Measurements from ENCODE around the gene NAPB. TPM values are rescaled to one million over a fixed set of nuclear protein-coding genes. Genes with fewer than 3 reads are reported as not detected.

NAPB gene
- total RNA-seq, 1 donor from 2014 or later = 8.9 TPM

DNA sequence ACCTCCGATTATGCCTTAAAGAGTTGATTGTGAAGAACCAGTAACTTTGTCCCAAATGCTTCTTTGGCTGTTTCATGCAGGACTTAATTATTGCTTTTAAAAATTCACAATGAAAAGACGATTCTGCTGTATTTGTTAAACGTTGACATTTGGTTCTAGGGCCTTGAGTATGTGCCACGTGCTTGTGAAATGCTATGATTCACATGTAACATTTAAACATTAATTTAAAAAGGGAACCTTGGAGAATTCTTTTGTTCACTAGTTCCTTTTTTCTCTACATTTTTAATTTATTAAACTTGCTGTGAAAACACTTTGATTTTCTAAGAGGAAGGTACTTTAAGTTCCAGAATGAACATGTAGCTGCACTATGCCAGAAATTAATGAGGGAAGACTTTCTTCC, 49.8 kb downstream of the NAPB start:
- peak overlapping the region; percentile 46 for H3K27ac ChIP-seq (ENCODE audit: low read depth, low read length)
- no peaks in the 10 kb centered on the region for H3K9me3 ChIP-seq (ENCODE audit: control insufficient read depth in 3 of 3, low read length in 3 of 3)
- H3K4me1 ChIP-seq (ENCODE audit: control insufficient read depth in 3 of 3, insufficient read depth in 3 of 3, low read length in 3 of 3) = peaks cover 10 to 19% (median 16%) of the 10 kb centered on the region in 3 donors
- H3K9ac ChIP-seq (ENCODE audit: low read depth in 1 of 3, low read length in 3 of 3) = no peak overlapping the region
- no peaks in the 10 kb centered on the region for H3K27me3 ChIP-seq (ENCODE audit: control insufficient read depth in 3 of 3, insufficient read depth in 3 of 3, low read length in 3 of 3)
- peaks cover 29 to 57% (median 47%) of the 10 kb centered on the region in 3 donors for H3K36me3 ChIP-seq (ENCODE audit: control insufficient read depth in 3 of 3, insufficient read depth in 3 of 3, low read length in 3 of 3)
- H3K4me3 ChIP-seq (ENCODE audit: low read length in 3 of 3) = no peak overlapping the region

DNA sequence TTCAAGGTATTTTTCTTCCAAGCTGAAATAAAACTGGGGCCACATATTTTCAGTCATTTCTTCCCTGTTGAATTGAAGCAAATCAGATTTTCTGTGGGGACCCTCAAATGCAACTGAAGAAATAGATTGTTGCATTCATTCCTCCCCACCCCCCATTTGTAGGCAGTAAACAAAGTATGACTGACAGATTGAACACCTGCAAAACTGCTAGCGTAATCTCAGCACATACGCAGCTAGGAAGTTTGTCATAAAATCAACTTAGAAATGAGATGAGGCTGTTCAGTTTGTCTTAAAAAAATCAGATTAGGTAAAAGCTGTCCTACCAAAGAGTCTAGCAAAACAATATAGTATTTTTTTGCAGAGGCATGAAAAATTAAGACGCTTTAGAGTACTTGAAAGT, 50.4 kb downstream of the NAPB start:
- Histone ChIP-seq H3K36me3 (ENCODE audit: control insufficient read depth in 3 of 3, insufficient read depth in 3 of 3, low read length in 3 of 3) (peaks cover 27 to 52% (median 48%) of the 10 kb centered on the region in 3 donors), H3K27ac (ENCODE audit: low read depth, low read length) (peak overlapping the region; percentile 46), H3K9me3 (ENCODE audit: control insufficient read depth in 3 of 3, low read length in 3 of 3) (no peaks in the 10 kb centered on the region), H3K4me1 (ENCODE audit: control insufficient read depth in 3 of 3, insufficient read depth in 3 of 3, low read length in 3 of 3) (peaks cover 16 to 25% (median 22%) of the 10 kb centered on the region in 3 donors), H3K9ac (ENCODE audit: low read depth in 1 of 3, low read length in 3 of 3) (no peak overlapping the region), H3K27me3 (ENCODE audit: control insufficient read depth in 3 of 3, insufficient read depth in 3 of 3, low read length in 3 of 3) (no peaks in the 10 kb centered on the region), H3K4me3 (ENCODE audit: low read length in 3 of 3) (no peak overlapping the region)

DNA sequence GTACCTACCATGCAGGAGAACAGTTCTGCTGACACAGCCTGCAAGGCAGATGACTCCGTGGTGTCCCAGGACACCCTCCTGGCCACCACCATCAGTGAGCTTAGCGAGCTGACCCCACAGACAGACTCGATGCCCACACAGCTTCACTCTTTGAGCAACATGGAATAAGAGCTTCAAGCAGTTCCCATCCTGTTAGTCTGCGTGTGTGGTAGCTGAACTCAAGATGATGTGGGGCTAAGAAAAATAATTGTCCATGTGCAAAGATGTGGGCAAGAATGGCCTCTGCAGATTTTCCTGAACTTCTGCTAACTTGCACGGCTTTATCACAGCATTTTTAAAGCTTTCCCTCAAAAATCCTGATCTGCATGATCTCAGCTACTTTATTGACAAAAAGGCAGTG, 51.0 kb downstream of the NAPB start:
- peaks cover 20 to 31% (median 27%) of the 10 kb centered on the region in 3 donors for H3K4me1 ChIP-seq (ENCODE audit: control insufficient read depth in 3 of 3, insufficient read depth in 3 of 3, low read length in 3 of 3)

DNA sequence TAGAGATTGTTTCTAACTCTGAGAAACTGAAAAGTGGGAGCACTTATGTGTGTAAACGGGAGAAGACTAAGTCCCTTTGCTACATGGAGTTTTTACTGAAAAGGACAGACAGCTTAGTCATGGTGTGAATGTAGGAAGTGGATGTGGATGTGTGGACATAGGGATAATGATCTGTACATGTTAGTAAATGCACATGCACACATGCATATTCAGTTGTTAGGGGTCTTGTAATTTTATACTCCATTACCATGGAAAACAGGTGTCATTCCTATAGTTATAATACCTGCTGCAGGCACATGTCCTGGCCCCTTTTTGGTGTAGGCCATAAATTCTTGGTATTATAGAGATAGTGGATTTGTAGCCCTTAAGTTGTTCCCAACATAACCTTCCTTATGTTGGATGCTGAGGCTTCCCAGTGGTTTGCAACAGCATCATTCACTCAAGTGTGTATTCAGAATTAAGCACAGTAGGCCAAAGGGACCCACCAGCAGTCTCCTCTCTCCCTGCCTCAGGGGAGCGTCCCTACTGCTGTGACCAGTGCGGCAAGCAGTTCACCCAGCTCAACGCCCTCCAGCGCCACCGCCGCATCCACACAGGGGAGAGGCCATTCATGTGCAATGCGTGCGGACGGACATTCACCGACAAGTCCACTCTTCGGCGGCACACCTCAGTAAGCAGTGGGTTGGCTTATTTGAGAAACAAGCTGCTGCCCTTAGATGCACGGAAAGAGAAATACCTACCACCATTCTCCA, 52.0 kb downstream of the NAPB start:
- peak overlapping the region; percentile 15 for H3K27ac ChIP-seq (ENCODE audit: low read depth, low read length)
- H3K27me3 ChIP-seq (ENCODE audit: control insufficient read depth in 3 of 3, insufficient read depth in 3 of 3, low read length in 3 of 3) = no peaks in the 10 kb centered on the region
- H3K9me3 ChIP-seq (ENCODE audit: control insufficient read depth in 3 of 3, low read length in 3 of 3) = no peaks in the 10 kb centered on the region
- H3K4me3 ChIP-seq (ENCODE audit: low read length in 3 of 3) = no peak overlapping the region
- peaks cover 25 to 40% (median 27%) of the 10 kb centered on the region in 3 donors for H3K4me1 ChIP-seq (ENCODE audit: control insufficient read depth in 3 of 3, insufficient read depth in 3 of 3, low read length in 3 of 3)
- H3K36me3 ChIP-seq (ENCODE audit: control insufficient read depth in 3 of 3, insufficient read depth in 3 of 3, low read length in 3 of 3) = peaks cover 33 to 59% (median 57%) of the 10 kb centered on the region in 3 donors
- no peak overlapping the region for H3K9ac ChIP-seq (ENCODE audit: low read depth in 1 of 3, low read length in 3 of 3)

More for the DNA sequence above, 51.0 kb downstream of the NAPB start:
- H3K9me3 ChIP-seq (ENCODE audit: control insufficient read depth in 3 of 3, low read length in 3 of 3) = no peaks in the 10 kb centered on the region
- H3K27me3 ChIP-seq (ENCODE audit: control insufficient read depth in 3 of 3, insufficient read depth in 3 of 3, low read length in 3 of 3) = no peaks in the 10 kb centered on the region
- H3K36me3 ChIP-seq (ENCODE audit: control insufficient read depth in 3 of 3, insufficient read depth in 3 of 3, low read length in 3 of 3) = peaks cover 28 to 51% (median 49%) of the 10 kb centered on the region in 3 donors
- H3K27ac ChIP-seq (ENCODE audit: low read depth, low read length) = peak overlapping the region; percentile 46
- no peak overlapping the region for H3K4me3 ChIP-seq (ENCODE audit: low read length in 3 of 3)
- no peak overlapping the region for H3K9ac ChIP-seq (ENCODE audit: low read depth in 1 of 3, low read length in 3 of 3)

DNA sequence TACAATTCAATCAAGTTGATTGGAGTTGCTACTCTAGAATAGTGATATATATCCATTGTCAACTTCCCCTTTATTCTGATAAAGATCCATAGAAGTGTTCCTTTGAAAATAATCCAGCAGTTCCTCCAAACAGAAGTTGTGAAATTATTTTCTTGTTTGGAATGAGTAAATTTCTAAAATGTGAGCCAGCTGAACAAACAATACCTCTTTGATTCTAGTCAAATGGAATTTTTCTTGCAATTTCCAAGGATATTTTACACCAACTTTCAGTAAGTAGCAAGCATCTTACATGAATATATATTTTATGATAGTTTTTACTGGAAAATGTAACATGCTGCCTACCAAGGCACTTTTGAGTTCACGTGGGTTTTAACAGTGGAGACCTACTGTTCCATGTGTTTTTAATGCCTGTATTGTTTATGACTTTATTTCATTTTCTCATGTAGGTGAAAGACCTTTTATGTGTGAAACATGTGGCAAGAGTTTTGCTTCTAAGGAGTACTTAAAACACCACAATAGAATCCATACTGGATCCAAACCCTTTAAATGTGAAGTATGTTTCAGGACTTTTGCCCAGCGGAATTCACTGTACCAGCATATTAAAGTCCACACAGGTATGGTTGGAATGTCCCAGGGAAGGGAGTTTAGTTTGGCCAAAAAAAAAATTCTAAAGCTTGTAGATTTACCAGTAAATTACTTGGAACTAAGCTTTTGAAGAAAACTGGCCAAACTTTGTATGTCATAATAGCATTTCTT, 52.8 kb downstream of the NAPB start:
- Histone ChIP-seq H3K9ac (ENCODE audit: low read depth in 1 of 3, low read length in 3 of 3) (no peak overlapping the region), H3K4me3 (ENCODE audit: low read length in 3 of 3) (no peak overlapping the region), H3K27me3 (ENCODE audit: control insufficient read depth in 3 of 3, insufficient read depth in 3 of 3, low read length in 3 of 3) (no peaks in the 10 kb centered on the region), H3K36me3 (ENCODE audit: control insufficient read depth in 3 of 3, insufficient read depth in 3 of 3, low read length in 3 of 3) (peaks cover 35 to 54% (median 51%) of the 10 kb centered on the region in 3 donors), H3K4me1 (ENCODE audit: control insufficient read depth in 3 of 3, insufficient read depth in 3 of 3, low read length in 3 of 3) (peaks cover 29 to 48% (median 32%) of the 10 kb centered on the region in 3 donors), H3K9me3 (ENCODE audit: control insufficient read depth in 3 of 3, low read length in 3 of 3) (no peaks in the 10 kb centered on the region), H3K27ac (ENCODE audit: low read depth, low read length) (peak overlapping the region; percentile 15)

DNA sequence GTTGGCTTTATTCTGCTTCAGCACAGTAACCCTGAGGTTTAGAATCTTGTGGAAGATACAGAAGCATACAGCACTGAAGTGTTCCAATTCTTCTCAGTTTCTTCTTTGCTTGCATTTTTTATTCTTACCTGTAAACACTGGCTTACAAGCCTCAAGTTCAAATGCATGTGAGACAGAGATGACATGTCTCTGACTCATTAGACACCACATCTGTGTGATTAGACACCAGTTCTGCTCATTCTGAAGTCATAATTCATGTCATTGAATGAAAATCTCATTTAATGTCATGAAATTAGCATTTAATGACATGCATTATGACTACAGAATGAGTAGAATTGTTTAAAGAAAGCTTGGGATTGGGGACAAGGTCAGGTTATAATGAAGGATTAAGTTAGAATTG, 53.5 kb downstream of the NAPB start:
- Histone ChIP-seq H3K4me3 (ENCODE audit: low read length in 3 of 3) (no peak overlapping the region), H3K4me1 (ENCODE audit: control insufficient read depth in 3 of 3, insufficient read depth in 3 of 3, low read length in 3 of 3) (peaks cover 36 to 55% (median 40%) of the 10 kb centered on the region in 3 donors), H3K36me3 (ENCODE audit: control insufficient read depth in 3 of 3, insufficient read depth in 3 of 3, low read length in 3 of 3) (peaks cover 30 to 47% (median 47%) of the 10 kb centered on the region in 3 donors), H3K27ac (ENCODE audit: low read depth, low read length) (no peak overlapping the region), H3K9ac (ENCODE audit: low read depth in 1 of 3, low read length in 3 of 3) (no peak overlapping the region), H3K9me3 (ENCODE audit: control insufficient read depth in 3 of 3, low read length in 3 of 3) (no peaks in the 10 kb centered on the region), H3K27me3 (ENCODE audit: control insufficient read depth in 3 of 3, insufficient read depth in 3 of 3, low read length in 3 of 3) (no peaks in the 10 kb centered on the region)

DNA sequence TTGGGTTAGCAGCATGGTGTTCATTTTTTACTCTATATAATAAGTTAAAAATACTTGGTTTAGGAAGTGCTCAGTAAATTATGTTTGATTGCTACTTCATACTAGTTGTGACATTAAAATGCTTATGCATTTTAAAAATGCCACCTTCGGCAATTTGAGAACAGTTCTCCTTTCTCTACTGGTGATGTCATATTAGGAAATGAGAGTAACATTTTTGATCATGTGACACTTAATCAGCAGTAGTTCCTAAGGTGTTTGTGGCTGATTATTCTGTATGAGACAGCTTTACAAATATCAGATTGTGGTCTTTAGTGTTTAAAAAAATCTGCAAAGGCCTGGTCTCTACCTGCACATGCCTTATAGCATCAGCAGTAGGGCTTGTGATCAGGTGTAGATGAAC, 54.9 kb downstream of the NAPB start:
- Histone ChIP-seq H3K27ac (ENCODE audit: low read depth, low read length) (no peak overlapping the region), H3K4me3 (ENCODE audit: low read length in 3 of 3) (no peak overlapping the region), H3K9ac (ENCODE audit: low read depth in 1 of 3, low read length in 3 of 3) (no peak overlapping the region), H3K4me1 (ENCODE audit: control insufficient read depth in 3 of 3, insufficient read depth in 3 of 3, low read length in 3 of 3) (peaks cover 38 to 55% (median 43%) of the 10 kb centered on the region in 3 donors), H3K36me3 (ENCODE audit: control insufficient read depth in 3 of 3, insufficient read depth in 3 of 3, low read length in 3 of 3) (peaks cover 26 to 39% (median 35%) of the 10 kb centered on the region in 3 donors), H3K9me3 (ENCODE audit: control insufficient read depth in 3 of 3, low read length in 3 of 3) (no peaks in the 10 kb centered on the region), H3K27me3 (ENCODE audit: control insufficient read depth in 3 of 3, insufficient read depth in 3 of 3, low read length in 3 of 3) (no peaks in the 10 kb centered on the region)

DNA sequence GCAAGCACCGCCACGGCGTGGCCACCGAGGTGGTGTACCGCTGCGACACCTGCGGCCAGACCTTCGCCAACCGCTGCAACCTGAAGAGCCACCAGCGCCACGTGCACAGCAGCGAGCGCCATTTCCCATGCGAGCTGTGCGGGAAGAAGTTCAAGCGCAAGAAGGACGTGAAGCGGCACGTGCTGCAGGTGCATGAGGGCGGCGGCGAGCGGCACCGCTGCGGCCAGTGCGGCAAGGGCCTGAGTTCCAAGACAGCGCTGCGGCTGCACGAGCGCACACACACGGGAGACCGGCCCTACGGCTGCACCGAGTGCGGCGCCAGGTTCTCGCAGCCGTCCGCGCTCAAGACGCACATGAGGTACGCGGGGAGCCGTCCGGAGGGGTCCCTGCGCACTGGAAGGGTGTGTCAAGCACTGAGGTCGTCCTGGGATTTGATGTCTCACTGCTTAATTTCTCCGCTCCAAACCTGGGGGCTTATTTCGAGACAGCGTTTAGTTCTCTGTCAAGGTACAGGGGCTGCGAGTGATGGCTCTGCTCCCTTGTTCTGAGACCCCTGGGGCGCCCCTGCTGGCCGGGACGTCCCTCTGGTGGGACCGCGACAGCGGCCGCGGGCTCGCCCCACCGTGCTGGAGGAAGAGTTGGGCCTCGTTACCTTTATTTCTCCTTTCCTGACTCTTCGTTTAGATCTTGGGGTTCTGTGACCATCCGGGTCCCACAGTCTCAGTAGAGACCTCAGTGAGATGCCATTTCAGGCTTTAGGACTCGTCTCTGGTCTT, 55.7 kb downstream of the NAPB start:
- Histone ChIP-seq H3K27me3 (ENCODE audit: control insufficient read depth in 3 of 3, insufficient read depth in 3 of 3, low read length in 3 of 3) (no peaks in the 10 kb centered on the region), H3K4me3 (ENCODE audit: low read length in 3 of 3) (no peak overlapping the region), H3K4me1 (ENCODE audit: control insufficient read depth in 3 of 3, insufficient read depth in 3 of 3, low read length in 3 of 3) (peaks cover 43 to 63% (median 48%) of the 10 kb centered on the region in 3 donors), H3K9ac (ENCODE audit: low read depth in 1 of 3, low read length in 3 of 3) (no peak overlapping the region), H3K27ac (ENCODE audit: low read depth, low read length) (no peak overlapping the region), H3K36me3 (ENCODE audit: control insufficient read depth in 3 of 3, insufficient read depth in 3 of 3, low read length in 3 of 3) (peaks cover 26 to 39% (median 29%) of the 10 kb centered on the region in 3 donors), H3K9me3 (ENCODE audit: control insufficient read depth in 3 of 3, low read length in 3 of 3) (no peaks in the 10 kb centered on the region)

DNA sequence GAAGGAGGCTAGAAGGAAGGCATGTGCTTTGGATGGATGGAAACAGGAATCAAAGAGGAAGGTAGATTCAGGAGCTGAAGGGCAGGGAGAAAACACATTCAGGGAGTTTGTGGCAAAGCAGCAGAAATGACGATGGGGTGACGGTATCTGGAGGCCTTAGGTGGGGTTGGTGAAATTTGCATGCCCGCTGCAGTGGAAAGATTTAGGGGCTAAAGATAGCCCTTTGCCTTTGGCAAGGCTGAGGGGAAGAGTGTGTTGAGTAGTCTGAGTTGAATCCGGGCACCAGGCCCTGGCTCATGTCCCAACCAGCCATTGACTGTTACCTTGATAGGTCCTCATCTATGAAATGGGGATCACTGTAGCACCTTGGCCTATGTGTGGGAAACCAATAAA, 58.0 kb downstream of the NAPB start:
- H3K4me1 ChIP-seq (ENCODE audit: control insufficient read depth in 3 of 3, insufficient read depth in 3 of 3, low read length in 3 of 3) = peaks cover 48 to 69% (median 55%) of the 10 kb centered on the region in 3 donors

More for the DNA sequence above, 58.0 kb downstream of the NAPB start:
- Histone ChIP-seq H3K4me3 (ENCODE audit: low read length in 3 of 3) (peak overlapping the region; percentile 71 to 87 (median 81)), H3K9me3 (ENCODE audit: control insufficient read depth in 3 of 3, low read length in 3 of 3) (no peaks in the 10 kb centered on the region), H3K27me3 (ENCODE audit: control insufficient read depth in 3 of 3, insufficient read depth in 3 of 3, low read length in 3 of 3) (no peaks in the 10 kb centered on the region), H3K9ac (ENCODE audit: low read depth in 1 of 3, low read length in 3 of 3) (peak overlapping the region; percentile 83 to 91 (median 86)), H3K27ac (ENCODE audit: low read depth, low read length) (peak overlapping the region; percentile 93), H3K36me3 (ENCODE audit: control insufficient read depth in 3 of 3, insufficient read depth in 3 of 3, low read length in 3 of 3) (peaks cover 10 to 22% (median 14%) of the 10 kb centered on the region in 3 donors)

Data from skeletal muscle tissue (tissue), 4 donors.